Stimulated activated memory B cell treated with anti-CD40 and anti-IgM and Interleukin-4, amounts not matched to agents 10 μg/mL and 1 μg/mL and 100 μg/mL, for 72 hours (primary cell): ENCODE measurements around the gene TBC1D10A.
A peak's percentile ranks its signal among the peaks of the same experiment; 100 is the strongest.

Experiments used
- ATAC-seq: fragments of 150-1000 bp; cut with Tn5 transposase; 2 replicates; pipeline ENCODE4 v1.10.0; 2021
- H3K27ac Mint-ChIP-seq: one replicate; pipeline ENCODE4 v1.8.0; 2022; ENCODE audit warnings: mild to moderate bottlenecking, mixed read lengths
- H3K27me3 Mint-ChIP-seq: one replicate; pipeline ENCODE4 v1.8.0; 2022; ENCODE audit warnings: mixed read lengths
- H3K36me3 Mint-ChIP-seq: one replicate; pipeline ENCODE4 v1.8.0; 2022; ENCODE audit warnings: mixed read lengths
- H3K4me1 Mint-ChIP-seq: one replicate; pipeline ENCODE4 v1.8.0; 2022; ENCODE audit warnings: mixed read lengths
- H3K4me3 Mint-ChIP-seq: one replicate; pipeline ENCODE4 v1.8.0; 2022; ENCODE audit warnings: mild to moderate bottlenecking, moderate library complexity, mixed read lengths
- H3K9me3 Mint-ChIP-seq: one replicate; pipeline ENCODE4 v1.8.0; 2022; ENCODE audit warnings: mixed read lengths

The TBC1D10A gene

DNA sequence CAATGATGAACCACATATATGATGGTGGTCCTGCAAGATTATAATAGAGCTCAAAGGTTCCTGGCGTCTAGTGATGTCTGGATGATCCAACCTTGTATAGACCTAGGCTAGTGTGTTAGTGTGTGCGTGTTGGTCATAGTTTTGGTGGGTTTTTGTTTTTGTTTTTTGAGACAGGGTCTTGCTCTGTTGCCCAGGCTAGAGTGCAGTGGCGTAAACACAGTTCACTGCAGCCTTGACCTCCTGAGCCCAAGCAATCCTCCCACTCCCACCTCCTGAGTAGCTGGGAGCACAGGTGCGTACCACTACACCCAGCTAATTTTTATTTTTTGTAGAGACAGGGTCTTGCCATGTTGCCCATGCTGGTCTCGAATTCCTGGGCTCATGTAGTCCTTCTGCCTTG, 46.8 kb downstream of the TBC1D10A start:
- Mint-ChIP-seq H3K9me3 (no peaks in the 10 kb centered on the region), H3K27me3 (peaks cover 49% of the 10 kb centered on the region), H3K27ac (no peak overlapping the region), H3K4me1 (peaks cover 13% of the 10 kb centered on the region), H3K36me3 (peaks cover 8% of the 10 kb centered on the region), H3K4me3 (no peak overlapping the region)
- no peak for ATAC-seq

DNA sequence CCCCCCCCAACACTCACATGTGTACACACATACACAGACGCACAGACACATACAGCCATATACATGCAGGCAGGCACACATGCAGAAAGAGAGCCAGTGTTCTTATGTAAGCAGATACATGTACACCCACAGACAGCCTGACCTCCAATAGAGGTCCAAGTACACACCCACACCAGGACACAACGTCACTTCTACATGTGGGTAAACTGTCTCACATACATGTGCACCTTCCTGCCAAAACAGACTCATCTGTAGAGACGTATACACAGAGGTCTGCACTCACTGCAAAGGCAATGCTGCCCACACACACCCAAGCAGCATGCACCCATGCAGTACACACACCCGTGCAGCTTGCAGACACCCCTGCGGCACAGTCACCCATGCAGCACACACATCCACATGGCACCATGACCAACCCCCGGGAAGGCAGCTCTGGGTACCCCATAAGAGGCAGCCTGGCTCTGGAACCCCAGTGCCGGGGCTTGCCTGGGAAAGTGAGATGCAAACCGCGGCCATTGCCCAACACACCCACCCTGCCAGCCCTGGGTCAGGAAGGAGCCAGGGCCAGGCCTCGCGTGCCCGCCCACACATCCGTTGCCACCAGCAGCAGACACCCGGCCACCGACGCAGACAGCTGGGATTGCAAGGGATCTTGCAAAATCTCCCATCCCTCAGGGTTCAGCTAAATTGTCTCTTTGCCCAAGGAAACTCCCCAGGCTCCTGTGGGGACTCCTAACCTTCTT, 47.5 kb downstream of the TBC1D10A start:
- no peak overlapping the region for H3K27ac Mint-ChIP-seq
- no peaks in the 10 kb centered on the region for H3K9me3 Mint-ChIP-seq
- ATAC-seq = peak; percentile 22
- H3K36me3 Mint-ChIP-seq = peaks cover under 1% of the 10 kb centered on the region
- H3K4me3 Mint-ChIP-seq = no peak overlapping the region
- H3K4me1 Mint-ChIP-seq = peaks cover 13% of the 10 kb centered on the region
- peaks cover 49% of the 10 kb centered on the region for H3K27me3 Mint-ChIP-seq

DNA sequence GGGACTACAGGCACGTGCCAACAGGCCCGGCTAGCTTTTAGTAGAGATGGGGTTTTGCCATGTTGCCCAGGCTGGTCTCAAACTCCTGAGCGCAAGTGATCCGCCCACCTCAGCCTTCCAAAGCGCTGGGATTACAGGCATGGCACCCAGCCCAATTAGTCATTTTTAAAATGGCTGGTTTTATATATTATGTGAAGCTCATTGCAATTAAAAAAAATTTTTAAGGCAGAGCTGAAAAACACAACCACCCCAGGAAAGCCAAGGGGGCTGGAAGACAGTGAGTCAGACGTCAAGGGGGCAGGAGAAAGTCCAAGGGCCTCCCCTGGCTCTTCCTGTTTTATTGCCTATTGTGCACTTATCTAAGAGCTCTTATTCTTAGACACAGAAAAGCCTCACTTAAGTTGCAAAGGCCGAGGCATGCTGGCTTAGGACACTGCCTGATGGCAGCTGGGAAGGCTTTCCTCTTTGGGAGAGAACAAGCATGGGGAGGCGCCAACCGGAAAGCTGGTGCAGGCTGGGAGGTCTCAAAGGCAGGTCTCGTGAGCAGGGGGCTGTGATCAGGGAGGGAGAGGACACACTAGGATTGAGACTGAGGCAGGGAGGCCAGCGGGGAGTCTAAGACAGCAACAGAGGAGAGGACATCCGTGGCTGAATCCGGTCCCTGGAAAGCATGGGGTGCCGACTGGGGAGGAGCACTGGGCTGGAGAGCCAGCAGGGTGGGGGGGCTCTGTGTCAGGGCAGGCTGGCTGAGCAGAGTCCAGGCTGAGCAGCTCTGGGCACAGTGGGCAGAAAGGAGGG, 49.0 kb downstream of the TBC1D10A start:
- H3K4me1 Mint-ChIP-seq = peaks cover 13% of the 10 kb centered on the region
- H3K4me3 Mint-ChIP-seq = no peak overlapping the region
- H3K27me3 Mint-ChIP-seq = peaks cover 49% of the 10 kb centered on the region
- H3K27ac Mint-ChIP-seq = no peak overlapping the region
- no peak for ATAC-seq
- no peaks in the 10 kb centered on the region for H3K36me3 Mint-ChIP-seq
- H3K9me3 Mint-ChIP-seq = no peaks in the 10 kb centered on the region

DNA sequence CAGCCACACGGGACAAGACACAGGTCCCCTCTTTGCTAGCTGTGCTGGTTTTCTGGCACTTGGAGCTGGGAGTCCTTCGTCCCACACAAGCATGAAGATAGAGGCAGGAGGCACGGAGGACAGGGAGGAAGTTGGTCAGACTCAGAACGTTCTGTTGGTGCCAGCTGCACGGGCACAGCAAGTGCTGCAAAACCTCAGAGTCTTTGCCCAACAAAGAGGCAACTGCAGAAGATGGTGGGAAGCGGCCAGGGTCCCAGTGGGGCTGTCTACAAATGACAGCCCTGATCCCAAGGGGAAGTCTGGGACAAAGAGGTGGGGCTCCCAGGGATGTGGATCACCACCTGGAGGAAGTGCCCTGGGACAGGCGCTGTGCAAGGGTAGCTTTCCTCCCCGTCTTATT, 50.7 kb downstream of the TBC1D10A start:
- H3K4me1 Mint-ChIP-seq = peaks cover 13% of the 10 kb centered on the region
- H3K36me3 Mint-ChIP-seq = no peaks in the 10 kb centered on the region
- no peak for ATAC-seq
- peak overlapping the region; percentile 55 for H3K27ac Mint-ChIP-seq
- no peak overlapping the region for H3K4me3 Mint-ChIP-seq
- no peaks in the 10 kb centered on the region for H3K9me3 Mint-ChIP-seq
- peaks cover 40% of the 10 kb centered on the region for H3K27me3 Mint-ChIP-seq

DNA sequence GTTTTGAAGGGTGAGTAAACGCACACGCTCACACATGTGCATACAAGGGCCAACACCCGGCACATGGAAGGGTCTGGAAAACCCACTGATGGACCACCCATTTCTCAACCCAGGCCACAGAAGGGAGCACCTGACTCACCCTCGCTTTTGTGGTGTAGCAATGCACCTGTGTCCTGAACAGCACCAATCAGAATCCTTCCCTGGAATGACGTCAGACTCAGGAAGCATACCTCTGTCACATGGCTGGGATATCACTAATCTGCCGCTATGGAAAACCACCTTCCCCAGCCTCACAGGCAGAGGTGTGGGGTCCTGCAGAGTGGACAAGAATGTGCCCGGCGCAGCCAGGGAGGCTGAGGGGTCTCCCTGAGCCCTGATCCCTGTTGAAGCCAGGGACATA, 51.1 kb downstream of the TBC1D10A start:
- H3K27ac Mint-ChIP-seq = peak overlapping the region; percentile 55
- peaks cover 40% of the 10 kb centered on the region for H3K27me3 Mint-ChIP-seq
- peaks cover 13% of the 10 kb centered on the region for H3K4me1 Mint-ChIP-seq
- H3K9me3 Mint-ChIP-seq = no peaks in the 10 kb centered on the region
- no peak overlapping the region for H3K4me3 Mint-ChIP-seq
- ATAC-seq = no peak
- H3K36me3 Mint-ChIP-seq = peaks cover 3% of the 10 kb centered on the region

DNA sequence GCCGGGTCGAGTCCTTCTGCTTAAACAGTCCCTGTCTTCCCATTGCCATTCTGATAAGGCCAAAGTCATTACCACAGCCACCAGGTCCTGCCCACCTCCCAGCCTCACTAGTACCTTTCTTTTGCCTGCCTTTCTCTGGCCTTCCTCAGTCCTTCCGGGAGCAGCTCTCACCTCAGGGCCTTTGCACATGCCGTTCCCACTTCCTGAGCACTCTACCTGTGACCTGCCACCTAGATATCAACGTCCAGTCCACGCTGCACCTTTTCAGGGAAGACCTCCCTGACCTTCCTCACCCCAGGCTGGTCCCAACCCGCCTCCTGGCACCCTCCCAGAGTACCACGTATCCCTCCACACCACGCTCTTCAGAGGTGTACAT, 52.3 kb downstream of the TBC1D10A start:
- Mint-ChIP-seq H3K27ac (no peak overlapping the region), H3K4me3 (no peak overlapping the region), H3K9me3 (no peaks in the 10 kb centered on the region), H3K36me3 (peaks cover 15% of the 10 kb centered on the region), H3K4me1 (peaks cover 13% of the 10 kb centered on the region), H3K27me3 (peaks cover 33% of the 10 kb centered on the region)
- no peak for ATAC-seq

DNA sequence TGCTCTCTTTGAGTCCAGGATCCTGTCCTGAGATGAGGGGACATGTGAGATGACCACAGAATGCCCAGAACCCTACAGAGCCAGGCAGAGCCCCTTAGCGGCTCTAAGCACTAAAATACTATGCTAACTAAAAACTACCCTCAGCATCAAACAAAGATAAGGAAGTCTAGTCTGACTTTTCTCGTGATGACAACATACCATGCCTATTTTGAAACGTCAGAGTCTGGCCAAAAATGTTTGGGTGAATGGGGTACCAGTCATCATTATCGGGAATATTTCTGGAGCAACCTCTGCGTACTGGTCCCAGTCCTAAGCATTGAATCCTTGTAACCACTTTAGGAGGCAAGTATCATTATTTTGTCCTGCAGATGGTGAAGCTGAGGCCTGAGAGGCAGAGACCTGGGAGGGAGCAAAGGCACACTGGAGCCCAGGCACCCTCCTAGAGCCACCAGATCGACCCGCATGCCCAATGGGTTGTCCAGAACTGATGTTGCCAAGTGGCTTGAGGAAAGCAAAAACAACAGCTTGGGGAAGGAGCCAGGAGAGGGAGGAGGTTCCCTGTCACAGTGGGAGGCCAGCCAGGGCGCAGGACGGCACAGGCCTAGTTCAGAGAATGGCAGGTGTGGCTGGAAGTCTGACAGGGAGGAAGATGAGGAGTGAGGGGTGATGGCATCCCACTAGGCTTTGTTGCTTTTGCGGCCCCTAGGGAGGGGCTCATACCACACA, 52.9 kb downstream of the TBC1D10A start:
- H3K27me3 Mint-ChIP-seq = peaks cover 28% of the 10 kb centered on the region
- H3K36me3 Mint-ChIP-seq = peaks cover 17% of the 10 kb centered on the region
- no peak overlapping the region for H3K27ac Mint-ChIP-seq
- H3K9me3 Mint-ChIP-seq = no peaks in the 10 kb centered on the region
- no peak for ATAC-seq
- peaks cover 13% of the 10 kb centered on the region for H3K4me1 Mint-ChIP-seq
- H3K4me3 Mint-ChIP-seq = no peak overlapping the region

DNA sequence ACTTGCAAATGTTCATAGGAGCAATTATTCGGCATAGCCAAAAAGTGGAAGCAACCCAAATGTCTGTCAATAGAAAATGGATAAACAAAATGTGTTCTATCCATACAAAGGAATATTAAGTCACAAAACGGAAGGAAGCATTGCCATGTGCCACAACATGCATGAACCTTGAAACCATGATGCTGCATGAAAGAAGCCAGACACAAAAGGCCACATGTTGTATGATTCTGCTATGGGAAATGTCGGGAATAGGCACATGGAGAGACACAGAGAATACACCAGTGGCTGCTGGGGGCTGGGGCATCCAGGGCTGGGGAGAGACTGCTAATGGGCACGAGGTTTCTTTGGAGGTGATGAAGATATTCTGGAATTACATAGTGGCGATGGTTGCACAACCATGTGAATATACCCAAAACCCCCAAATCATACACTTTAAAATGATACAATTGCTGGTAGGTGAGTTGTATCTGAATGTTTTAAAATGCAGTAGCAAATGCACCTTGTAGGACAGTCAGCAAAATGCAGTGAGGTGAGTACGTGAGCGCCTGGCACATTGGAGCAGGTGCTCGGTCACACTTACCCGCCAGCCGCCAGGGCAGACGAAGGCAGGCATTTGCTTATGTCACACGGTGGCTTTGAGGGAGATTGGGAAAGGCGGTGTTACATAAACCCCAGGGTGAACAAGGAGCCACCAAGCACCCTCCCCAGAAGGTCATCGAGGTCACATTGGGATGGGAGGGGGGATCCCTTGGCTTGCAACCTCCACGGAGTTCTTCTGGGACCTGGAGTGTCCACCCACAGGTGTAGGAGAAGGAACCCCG, 53.8 kb downstream of the TBC1D10A start:
- H3K4me1 Mint-ChIP-seq = peaks cover 22% of the 10 kb centered on the region
- ATAC-seq = no peak
- H3K36me3 Mint-ChIP-seq = peaks cover 17% of the 10 kb centered on the region
- H3K27ac Mint-ChIP-seq = no peak overlapping the region
- no peaks in the 10 kb centered on the region for H3K9me3 Mint-ChIP-seq
- H3K27me3 Mint-ChIP-seq = peaks cover 19% of the 10 kb centered on the region
- H3K4me3 Mint-ChIP-seq = no peak overlapping the region

DNA sequence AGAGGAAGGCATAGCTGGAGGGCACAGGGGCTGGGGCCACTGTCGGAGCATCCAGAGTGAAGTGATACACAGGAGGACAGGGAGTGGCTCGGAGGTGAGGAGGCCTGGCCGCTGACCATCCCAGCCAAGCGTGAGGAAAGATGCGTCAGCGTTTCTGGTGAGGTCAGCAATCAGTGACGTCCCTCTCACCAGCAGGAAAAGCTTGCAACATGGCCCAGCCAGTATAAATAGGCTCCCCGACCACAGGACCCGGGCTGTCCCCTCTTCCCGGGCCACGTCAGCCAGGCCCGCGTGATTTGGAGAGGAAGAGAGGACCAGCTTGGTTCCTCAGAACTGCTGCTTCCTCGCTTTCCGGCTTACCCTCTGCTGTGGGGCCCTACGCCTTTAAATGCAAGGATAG, 55.9 kb downstream of the TBC1D10A start:
- peaks cover 36% of the 10 kb centered on the region for H3K4me1 Mint-ChIP-seq
- peaks cover 4% of the 10 kb centered on the region for H3K27me3 Mint-ChIP-seq
- H3K27ac Mint-ChIP-seq = no peak overlapping the region
- H3K9me3 Mint-ChIP-seq = no peaks in the 10 kb centered on the region
- H3K4me3 Mint-ChIP-seq = no peak overlapping the region
- peaks cover 17% of the 10 kb centered on the region for H3K36me3 Mint-ChIP-seq
- ATAC-seq = no peak

DNA sequence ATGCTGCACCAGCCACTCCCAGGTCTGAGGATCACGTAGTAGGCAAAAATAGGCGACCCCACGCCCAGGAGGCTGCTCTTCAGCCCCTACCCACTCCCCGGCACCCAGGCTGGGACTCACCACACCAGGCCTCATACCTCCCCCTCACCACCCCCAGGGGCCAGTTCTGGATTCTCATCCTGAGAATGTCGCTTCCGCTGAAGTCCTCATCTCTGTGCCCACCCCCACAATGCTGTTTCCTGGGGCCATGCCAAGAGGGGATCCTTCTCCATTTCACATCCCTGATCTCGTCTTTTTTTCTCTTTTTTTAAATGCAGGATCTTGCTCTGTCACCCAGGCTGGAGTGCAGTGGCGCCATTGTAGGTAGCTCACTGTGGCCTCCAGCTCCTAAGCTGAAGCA, 58.4 kb downstream of the TBC1D10A start:
- Mint-ChIP-seq H3K27ac (peak overlapping the region; percentile 90), H3K27me3 (no peaks in the 10 kb centered on the region), H3K4me3 (peak overlapping the region; percentile 30), H3K36me3 (peaks cover 17% of the 10 kb centered on the region), H3K9me3 (no peaks in the 10 kb centered on the region), H3K4me1 (peaks cover 42% of the 10 kb centered on the region)
- ATAC-seq = no peak

DNA sequence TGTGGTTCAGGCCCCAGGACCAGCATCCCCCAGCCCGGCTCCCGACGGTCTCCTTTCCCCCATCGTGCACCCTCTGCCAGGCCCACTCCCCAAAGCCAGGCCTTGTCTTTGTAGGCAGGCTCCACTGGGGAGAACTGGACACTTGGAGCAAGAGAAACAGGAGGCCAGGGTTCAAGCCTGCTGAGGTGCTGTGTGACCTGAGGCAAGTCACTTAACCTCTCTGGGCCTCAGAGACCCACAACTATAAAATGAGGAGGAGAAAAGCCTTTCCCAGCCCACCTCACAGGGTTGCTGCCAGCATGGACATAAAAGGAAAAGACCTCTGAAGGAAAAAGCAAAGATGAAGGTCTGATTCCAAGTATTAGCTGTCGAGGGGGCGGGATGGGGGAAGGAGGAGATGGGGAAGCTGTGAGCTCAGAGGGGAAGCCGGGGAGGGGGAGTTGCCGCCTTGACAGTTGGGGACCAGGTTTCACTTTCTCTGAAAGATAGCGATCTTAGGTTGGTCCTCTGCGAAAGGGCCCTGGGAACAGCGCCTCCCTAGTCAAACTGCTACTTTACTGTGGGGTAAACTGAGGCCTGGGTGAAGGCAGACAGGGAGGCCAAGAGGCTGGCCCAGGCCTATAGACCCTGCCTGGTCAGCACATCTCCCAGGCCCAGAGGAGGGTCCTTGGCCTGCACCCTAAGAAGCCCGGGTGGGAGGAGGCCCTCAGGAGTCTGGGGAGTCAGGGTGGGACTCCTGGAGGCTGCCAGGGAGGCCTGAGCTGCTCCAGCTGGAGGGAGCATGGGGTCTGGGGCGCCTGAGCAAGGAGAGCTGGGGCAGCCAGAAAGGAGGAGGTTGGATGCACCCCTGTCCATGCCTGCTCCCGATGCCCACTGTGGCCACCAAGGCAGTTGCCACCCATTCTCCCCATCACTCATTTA, 59.1 kb downstream of the TBC1D10A start:
- Mint-ChIP-seq H3K27me3 (no peaks in the 10 kb centered on the region), H3K4me3 (peak overlapping the region; percentile 86), H3K9me3 (no peaks in the 10 kb centered on the region), H3K27ac (peak overlapping the region; percentile 90), H3K4me1 (peaks cover 49% of the 10 kb centered on the region), H3K36me3 (peaks cover 17% of the 10 kb centered on the region)
- ATAC-seq = no peak

DNA sequence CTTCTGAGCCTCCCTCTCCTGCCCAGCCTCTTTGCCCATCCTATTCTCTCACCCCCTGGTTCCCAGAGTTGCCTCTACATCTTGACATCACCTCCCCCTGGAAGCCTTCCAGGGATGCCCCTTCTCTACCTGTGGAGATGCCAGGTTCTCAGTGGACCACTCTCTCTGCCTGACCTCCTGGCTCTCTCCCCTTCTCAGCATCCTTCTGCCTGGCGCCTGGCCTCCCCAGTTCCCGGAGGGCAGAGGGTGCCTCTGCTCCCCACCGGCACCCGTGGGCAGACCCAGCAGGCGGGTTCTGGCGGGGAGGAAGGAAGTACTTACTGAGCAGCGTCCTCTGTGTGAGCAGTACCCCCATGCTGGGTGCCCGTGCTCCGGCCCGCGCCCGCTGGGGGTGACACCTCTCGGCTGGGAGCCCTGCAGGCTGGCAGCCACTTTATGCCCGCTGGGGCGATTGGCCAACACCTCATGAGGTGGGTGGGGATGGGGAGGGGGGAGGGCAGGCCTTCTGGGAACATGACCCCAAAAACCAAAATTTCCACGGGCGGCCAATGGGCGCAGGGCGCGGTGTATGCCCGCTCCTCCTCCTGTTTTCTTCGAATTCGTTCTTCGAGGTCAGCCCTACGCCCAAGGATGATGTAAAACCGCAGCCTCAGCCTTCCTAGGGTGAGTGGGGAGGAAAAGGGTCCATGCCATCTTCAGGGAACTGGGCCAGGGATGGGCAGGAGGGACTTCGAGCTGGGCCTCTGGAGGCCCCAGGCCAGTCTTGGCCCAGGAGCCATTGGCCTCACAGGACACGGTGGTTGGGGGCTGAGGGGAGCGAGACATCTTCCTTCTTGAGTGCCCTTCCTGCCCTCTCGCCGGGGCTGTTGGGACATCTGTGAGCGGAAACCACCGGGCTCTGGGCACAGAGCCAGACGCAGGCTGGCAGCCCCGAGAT, 60.0 kb downstream of the TBC1D10A start, which contains the start of gene OSM:
OSM (minus strand) TSS at position 407 of the 937 bp plus-strand sequence; CDS start at position 355, 52 bp downstream.
- peak within 1 kb of the TSS; percentile 90 for H3K27ac Mint-ChIP-seq
- ATAC-seq = peak; percentile 61
- H3K27me3 Mint-ChIP-seq = no peaks in the 10 kb centered on the region
- H3K9me3 Mint-ChIP-seq = no peaks in the 10 kb centered on the region
- peak within 1 kb of the TSS; percentile 86 for H3K4me3 Mint-ChIP-seq
- H3K4me1 Mint-ChIP-seq = peaks cover 49% of the 10 kb centered on the region
- H3K36me3 Mint-ChIP-seq = peaks cover 17% of the 10 kb centered on the region

DNA sequence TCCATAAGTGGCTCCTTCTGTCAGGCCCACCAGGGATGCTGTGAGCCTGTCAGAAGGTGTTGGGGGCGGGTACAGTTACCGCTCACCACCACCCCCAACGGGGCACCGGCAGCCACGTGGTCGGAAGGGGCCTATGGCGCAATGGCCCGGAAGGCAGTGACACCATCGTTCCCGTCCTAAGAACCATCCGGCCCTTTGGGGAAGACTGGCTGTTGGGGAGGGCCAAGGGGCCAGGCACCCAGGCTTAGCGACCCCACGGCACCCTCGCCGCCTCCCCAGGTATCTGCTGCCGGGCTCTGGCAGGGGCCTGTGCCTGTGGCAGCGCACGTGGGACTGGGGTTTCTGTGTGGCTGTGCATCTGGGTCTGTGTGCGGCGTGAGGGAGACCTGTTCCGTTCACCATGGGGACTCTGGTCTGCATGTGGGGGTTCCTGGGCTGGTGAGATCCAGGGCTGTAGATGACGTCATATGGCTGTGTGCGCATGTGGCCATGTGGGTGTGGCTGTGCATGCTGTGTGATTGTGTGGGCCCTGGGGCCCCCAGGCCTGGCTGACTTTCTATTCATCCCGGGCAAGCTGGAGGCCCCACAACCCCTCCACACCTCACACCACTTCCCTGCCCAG, 60.8 kb downstream of the TBC1D10A start:
- peak; percentile 91 for ATAC-seq
- Mint-ChIP-seq H3K9me3 (no peaks in the 10 kb centered on the region), H3K4me3 (peak overlapping the region; percentile 86), H3K27ac (peak overlapping the region; percentile 90), H3K4me1 (peaks cover 49% of the 10 kb centered on the region), H3K36me3 (peaks cover 17% of the 10 kb centered on the region), H3K27me3 (no peaks in the 10 kb centered on the region)
